GM12878 (cell line): ENCODE data around the gene CTDP1.

Source experiments
- CTCF ChIP-seq, 3 experiments: IDR thresholded peaks in 2 of 3; conservative IDR thresholded peaks in 1 of 3; 2 replicates each; pipeline ENCODE4 v1.5.1; 2011; ENCODE audit warnings: low read depth in 3 of 3, low read length in 3 of 3, mild to moderate bottlenecking in 3 of 3, control low read depth in 2 of 3, moderate library complexity in 2 of 3, inconsistent platforms in 1 of 3, mixed read lengths in 1 of 3; ENCODE audit not compliant: control insufficient read depth in 2 of 3, insufficient read depth in 1 of 3; ENCODE audit errors: extremely low read depth in 1 of 3
- CUX1 ChIP-seq: IDR thresholded peaks from 2 replicates; pipeline ENCODE4 v1.6.1; 2012; ENCODE audit warnings: improper control_type of control experiment, low read depth, low read length; ENCODE audit not compliant: insufficient replicate concordance
- EP300 ChIP-seq, 2 experiments: fragments of 150-350 bp in 1 of 2; IDR thresholded peaks; 2 replicates each; pipeline ENCODE4 v1.6.1; 2011 to 2012; ENCODE audit warnings: low read depth in 2 of 2, low read length in 2 of 2, borderline replicate concordance in 1 of 2, improper control_type of control experiment in 1 of 2, inconsistent platforms in 1 of 2; ENCODE audit not compliant: control insufficient read depth in 1 of 2
- EZH2 ChIP-seq: IDR thresholded peaks from 2 replicates; pipeline ENCODE4 v1.6.1; 2012; ENCODE audit warnings: low read depth, mild to moderate bottlenecking, control low read depth, inconsistent platforms, low read length, borderline replicate concordance; ENCODE audit not compliant: control insufficient read depth
- JUND ChIP-seq: IDR thresholded peaks from 2 replicates; pipeline ENCODE4 v1.6.1; 2012; ENCODE audit warnings: low read depth, mild to moderate bottlenecking, low read length, improper control_type of control experiment, moderate library complexity
- MAX ChIP-seq: IDR thresholded peaks from 2 replicates; pipeline ENCODE4 v1.6.1; 2012; ENCODE audit warnings: low read depth, low read length, improper control_type of control experiment
- MTA2 ChIP-seq: fragments of 450-650 bp; IDR thresholded peaks from 2 replicates; pipeline ENCODE4 v1.6.1; 2016; ENCODE audit warnings: low read depth, mild to moderate bottlenecking, moderate library complexity
- MXI1 ChIP-seq: fragments of 150-350 bp; IDR thresholded peaks from 2 replicates; pipeline ENCODE4 v1.6.1; 2011; ENCODE audit warnings: low read depth, mild to moderate bottlenecking, inconsistent platforms, low read length, improper control_type of control experiment
- POLR2A ChIP-seq: IDR thresholded peaks from 2 replicates; pipeline ENCODE4 v1.6.1; 2011; ENCODE audit warnings: low read depth, mild to moderate bottlenecking, low read length
- REST ChIP-seq: IDR thresholded peaks from 2 replicates; pipeline ENCODE4 v1.6.1; 2012; ENCODE audit warnings: mild to moderate bottlenecking, low read depth, low read length
- RFX5 ChIP-seq: IDR thresholded peaks from 2 replicates; pipeline ENCODE4 v1.6.1; 2011; ENCODE audit warnings: low read depth, low read length, improper control_type of control experiment

GRCh38 chr18:79795446-79795845 lies 115.8 kb downstream of the CTDP1 start:
- TF ChIP-seq EP300 (IDR thresholded peaks at IDR 0.05; ENCODE audit: borderline replicate concordance in 1 of 2, control insufficient read depth in 1 of 2, low read depth in 2 of 2, low read length in 2 of 2), result no peak
- no peak for TF ChIP-seq REST
- no peak for TF ChIP-seq MAX
- TF ChIP-seq RFX5, result no peak
- TF ChIP-seq CTCF (IDR thresholded peaks at IDR 0.05 in 2 of 3, conservative IDR thresholded peaks at IDR 0.05 in 1 of 3; ENCODE audit: control insufficient read depth in 2 of 3, extremely low read depth in 1 of 3, insufficient read depth in 1 of 3, low read depth in 3 of 3, low read length in 3 of 3), result no peak
- no peak for TF ChIP-seq POLR2A
- no peak for TF ChIP-seq MTA2
- no peak for TF ChIP-seq JUND
- TF ChIP-seq EZH2, result no peak
- TF ChIP-seq MXI1, result no peak
- TF ChIP-seq CUX1, result no peak
